Endothelial cell of umbilical vein (primary cell): ENCODE data around the gene LYPD4. TPM values are rescaled to one million over a fixed set of nuclear protein-coding genes. Genes with fewer than 3 reads are reported as not detected.

Experiments
- BruUV-seq: library from RNA; stranded (reverse); fragments of 400-500 nt; replicated peaks from 2 replicates; lab custom pipeline; 2021; lab: Mats Ljungman, UMichigan
- CTCF ChIA-PET: fragments of 300-600, 350-600 bp; sonication (Branson Sonifier 250); formaldehyde crosslinking; loops from one replicate; lab custom pipeline; 2021; ENCODE audit warnings: antibody characterized with exemption, inconsistent platforms; lab: Charles Lee
- POLR2A ChIA-PET: fragments of 300-600, 350-600 bp; sonication (Branson Sonifier 250); formaldehyde crosslinking; loops from one replicate; lab custom pipeline; 2021; ENCODE audit warnings: antibody characterized with exemption, inconsistent platforms; lab: Charles Lee
- DNase-seq: peaks from one replicate; pipeline ENCODE4 v3.0.0-alpha.2; 2011; ENCODE audit warnings: low read depth, low spot score
- FAIRE-seq: peaks from 2 replicates; lab custom pipeline; 2011; peaks lifted over from hg19 to GRCh38; lab: Jason Lieb, UNC
- H2AFZ ChIP-seq: 2 replicates; pipeline ENCODE4 v1.6.0; 2012; ENCODE audit warnings: low read depth, low read length, control low read depth, inconsistent platforms
- H3K27ac ChIP-seq: 2 replicates; pipeline ENCODE4 v1.5.1; 2011; ENCODE audit warnings: low read depth, mild to moderate bottlenecking, control low read depth, low read length, moderate library complexity; ENCODE audit not compliant: insufficient read depth
- H3K27me3 ChIP-seq, 2 experiments: 2 replicates each; pipeline versions ENCODE4 v1.6.0 to v1.6.1; 2011; ENCODE audit warnings: low read length in 2 of 2, mixed read lengths in 1 of 2; ENCODE audit not compliant: control insufficient read depth in 2 of 2, insufficient read depth in 2 of 2
- H3K36me3 ChIP-seq, 2 experiments: 2 replicates in 1 of 2; 3 replicates in 1 of 2; pipeline ENCODE4 v1.5.1; 2011; ENCODE audit warnings: low read length in 2 of 2, mild to moderate bottlenecking in 1 of 2, moderate library complexity in 1 of 2; ENCODE audit not compliant: control insufficient read depth in 2 of 2, insufficient read depth in 2 of 2; ENCODE audit errors: extremely low read depth in 1 of 2
- H3K4me1 ChIP-seq: 3 replicates; pipeline ENCODE4 v1.5.1; 2011; ENCODE audit warnings: mild to moderate bottlenecking, low read length; ENCODE audit not compliant: control insufficient read depth, insufficient read depth; ENCODE audit errors: extremely low read depth
- H3K4me2 ChIP-seq: 2 replicates; pipeline ENCODE4 v1.6.1; 2011; ENCODE audit warnings: low read length, control low read depth, mixed read lengths; ENCODE audit not compliant: insufficient read depth
- H3K4me3 ChIP-seq, 3 experiments: fragments of 200-600 bp in 1 of 3; sonication (generic), shearing (Covaris generic) in 1 of 3; replicated peaks in 1 of 3; 2 replicates each; pipeline ENCODE4 v1.5.1; 2011 to 2016; ENCODE audit warnings: control low read depth in 3 of 3, low read length in 3 of 3, mild to moderate bottlenecking in 2 of 3, inconsistent platforms in 1 of 3, low read depth in 1 of 3, moderate library complexity in 1 of 3; ENCODE audit not compliant: insufficient read depth in 1 of 3
- H3K79me2 ChIP-seq: 2 replicates; pipeline ENCODE4 v1.6.0; 2012; ENCODE audit warnings: low read length, inconsistent platforms; ENCODE audit not compliant: control insufficient read depth, insufficient read depth
- H3K9ac ChIP-seq: replicated peaks from 2 replicates; pipeline ENCODE3; 2011; ENCODE audit warnings: low read length, control low read depth; ENCODE audit not compliant: insufficient read depth; ENCODE audit errors: extremely low read depth
- H3K9me1 ChIP-seq: replicated peaks from 3 replicates; pipeline ENCODE4 v1.6.0; 2011; ENCODE audit warnings: mild to moderate bottlenecking, low read length; ENCODE audit not compliant: control insufficient read depth, insufficient read depth; ENCODE audit errors: extremely low read depth
- H3K9me3 ChIP-seq: replicated peaks from 2 replicates; pipeline ENCODE4 v1.5.1; 2012; ENCODE audit warnings: low read length, inconsistent platforms; ENCODE audit not compliant: control insufficient read depth, insufficient read depth
- H4K20me1 ChIP-seq: replicated peaks from 2 replicates; pipeline ENCODE3; 2011; ENCODE audit warnings: mild to moderate bottlenecking, low read length; ENCODE audit not compliant: control insufficient read depth, insufficient read depth; ENCODE audit errors: extremely low read depth
- CTCF ChIP-seq, 2 donors: IDR thresholded peaks; 1 replicate in 1 of 2; 2 replicates in 1 of 2; pipeline ENCODE4 v1.5.1; 2011; ENCODE audit warnings: low read length in 2 of 2, mild to moderate bottlenecking in 2 of 2, moderate library complexity in 2 of 2, control low read depth in 1 of 2, inconsistent platforms in 1 of 2, low read depth in 1 of 2; ENCODE audit not compliant: insufficient read depth in 1 of 2; ENCODE audit errors: extremely low read depth in 1 of 2
- EZH2 ChIP-seq: IDR thresholded peaks from 2 replicates; pipeline ENCODE4 v1.6.1; 2012; ENCODE audit warnings: borderline replicate concordance, low read depth, mild to moderate bottlenecking, moderate library complexity, low read length, inconsistent platforms; ENCODE audit not compliant: severe bottlenecking
- FOS ChIP-seq: IDR thresholded peaks from 2 replicates; pipeline ENCODE4 v1.6.1; 2011; ENCODE audit warnings: mild to moderate bottlenecking, low read length, moderate library complexity, borderline replicate concordance; ENCODE audit not compliant: insufficient read depth
- GATA2 ChIP-seq: IDR thresholded peaks from 2 replicates; pipeline ENCODE4 v1.7.0; 2011; ENCODE audit warnings: low read depth, mild to moderate bottlenecking, moderate library complexity, mixed read lengths, low read length; ENCODE audit not compliant: insufficient read length, insufficient read depth
- JUN ChIP-seq: IDR thresholded peaks from 2 replicates; pipeline ENCODE4 v1.6.1; 2011; ENCODE audit warnings: borderline replicate concordance, low read depth; ENCODE audit not compliant: insufficient read length, insufficient read depth
- MAX ChIP-seq: IDR thresholded peaks from 2 replicates; pipeline ENCODE4 v1.6.1; 2011; ENCODE audit not compliant: insufficient read depth, insufficient read length
- MYC ChIP-seq: IDR thresholded peaks from one replicate; pipeline ENCODE4 v1.6.1; 2011; ENCODE audit warnings: mild to moderate bottlenecking, low read depth, low read length
- POLR2A ChIP-seq: IDR thresholded peaks from 2 replicates; pipeline ENCODE4 v1.6.1; 2012; ENCODE audit warnings: low read depth, mild to moderate bottlenecking, control low read depth, low read length
- POLR2AphosphoS5 ChIP-seq: IDR thresholded peaks from 2 replicates; pipeline ENCODE4 v1.6.1; 2012; ENCODE audit warnings: low read depth, mild to moderate bottlenecking, control low read depth, low read length, moderate library complexity; ENCODE audit not compliant: insufficient read depth
- dilution Hi-C: fragments of 300-500 bp; cut with MboI; formaldehyde crosslinking; loops from one replicate; pipeline ENCODE4 v1.15.0; 2019; ENCODE audit warnings: low sequenced_read_pairs; ENCODE audit not compliant: extremely low pct_ligation_motif_present
- intact Hi-C: fragments of 100-400 bp; cut with micrococcal nuclease; formaldehyde crosslinking; loops from one replicate; pipeline ENCODE4 v1.10.0; 2022
- polyA plus RNA-seq, 4 experiments: library from polyadenylated mRNA; depleted of rRNA in 3 of 4; stranded (reverse) in 3 of 4; unstranded in 1 of 4; fragments of >200 nt; gene quantifications; 2 replicates each; pipeline versions ENCODE4 v1.2.1 to v1.2.3, GENCODE V29; 2011 to 2012; ENCODE audit warnings: missing spikeins in 1 of 4
- total RNA-seq: library from RNA; stranded (reverse); gene quantifications from 2 replicates; pipeline ENCODE4 v1.2.3, GENCODE V29; 2021

LYPD4 gene
- total and polyA plus RNA-seq, 2 donors (not counting 3 experiments of a cell fraction or from before 2014, with no cell fraction given): not detected

DNA sequence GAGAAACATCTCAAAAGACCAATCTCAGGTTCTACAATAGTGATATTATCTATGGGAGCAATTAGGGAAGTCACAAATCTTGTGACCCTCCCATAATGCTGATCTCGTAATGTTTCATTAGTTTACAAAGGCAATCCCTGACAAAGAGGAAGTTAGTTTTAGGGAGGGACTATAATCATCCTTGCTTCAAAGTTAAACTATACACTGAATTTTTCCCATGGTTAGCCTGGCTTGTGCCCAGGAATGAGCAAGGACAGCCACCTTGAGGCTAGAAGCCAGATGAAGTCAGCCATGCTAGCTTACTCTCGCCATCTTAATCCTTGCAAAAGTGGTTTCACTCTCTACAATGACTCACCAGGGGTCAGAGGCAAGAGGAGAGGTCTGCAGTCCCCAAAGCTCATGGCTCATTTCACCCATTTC lies 42.7 kb downstream of the LYPD4 start:
- FAIRE-seq: no peak
- Histone ChIP-seq H3K9me1 (no peaks in the 10 kb centered on the region), H3K4me1 (no peaks in the 10 kb centered on the region), H3K79me2 (no peaks in the 10 kb centered on the region), H3K9ac (no peak overlapping the region), H3K4me2 (no peak overlapping the region), H3K36me3 (no peaks in the 10 kb centered on the region), H3K4me3 (no peak overlapping the region), H2AFZ (no peak overlapping the region), H3K27ac (no peak overlapping the region), H3K9me3 (no peaks in the 10 kb centered on the region), H3K27me3 (no peaks in the 10 kb centered on the region), H4K20me1 (no peaks in the 10 kb centered on the region)
- DNase-seq: no peak
- ChIA-PET POLR2A (no interaction called here), CTCF (interaction anchor here (0.7 to 2.6 kb wide), 2 partner anchors 10 to 19 kb away, joined by 3 to 7 read pairs; no protein-coding TSS in a partner anchor)
- intact Hi-C loops (no loop called here), dilution Hi-C loops (no loop called here)
- TF ChIP-seq MAX: no peak
- no peak for TF ChIP-seq JUN
- TF ChIP-seq MYC: no peak
- no peak for TF ChIP-seq FOS
- no peak for TF ChIP-seq EZH2
- no peak for TF ChIP-seq CTCF (IDR thresholded peaks at IDR 0.05; ENCODE audit: extremely low read depth in 1 of 2, insufficient read depth in 1 of 2, low read depth in 1 of 2, low read length in 2 of 2)
- TF ChIP-seq POLR2AphosphoS5: no peak
- TF ChIP-seq GATA2: no peak
- TF ChIP-seq POLR2A: no peak
- BruUV-seq: no TSS peak
